Measurements from ENCODE around the gene UBTF. TPM values are rescaled to one million over a fixed set of nuclear protein-coding genes. Genes with fewer than 3 reads are reported as not detected.

UBTF gene
- total RNA-seq, 1 donor from 2014 or later = 97.6 TPM

- Mint-ChIP-seq H3K27me3 (ENCODE audit: unreplicated experiment) (peaks cover 7% of the 10 kb centered on the region), H3K27ac (ENCODE audit: unreplicated experiment) (peak overlapping the region; percentile 17), H3K36me3 (ENCODE audit: unreplicated experiment) (no peaks in the 10 kb centered on the region), H3K4me3 (ENCODE audit: unreplicated experiment) (peak overlapping the region; percentile 81), H3K9me3 (ENCODE audit: unreplicated experiment) (peaks cover 9% of the 10 kb centered on the region), H3K4me1 (ENCODE audit: low read depth, unreplicated experiment) (peaks cover 24% of the 10 kb centered on the region)
- no peak for TF ChIP-seq CTCF (IDR thresholded peaks at IDR 0.05; ENCODE audit: partially characterized antibody, unreplicated experiment)
- peak; percentile 74 for DNase-seq
Measured at GRCh38 chr17:44198721-44199552, 20.5 kb downstream of the UBTF start.

GRCh38 chr17:44197980-44198720, 21.3 kb downstream of the UBTF start:
- H3K36me3 Mint-ChIP-seq (ENCODE audit: unreplicated experiment) = no peaks in the 10 kb centered on the region
- H3K9me3 Mint-ChIP-seq (ENCODE audit: unreplicated experiment) = peaks cover 7% of the 10 kb centered on the region

GRCh38 chr17:44197107-44197506, 22.4 kb downstream of the UBTF start:
- peak overlapping the region; percentile 67 for H3K27ac Mint-ChIP-seq (ENCODE audit: unreplicated experiment)
- peaks cover 7% of the 10 kb centered on the region for H3K9me3 Mint-ChIP-seq (ENCODE audit: unreplicated experiment)
- peaks cover 11% of the 10 kb centered on the region for H3K4me1 Mint-ChIP-seq (ENCODE audit: low read depth, unreplicated experiment)
- H3K27me3 Mint-ChIP-seq (ENCODE audit: unreplicated experiment) = peaks cover 7% of the 10 kb centered on the region
- no peak for TF ChIP-seq CTCF (IDR thresholded peaks at IDR 0.05; ENCODE audit: partially characterized antibody, unreplicated experiment)
- no peaks in the 10 kb centered on the region for H3K36me3 Mint-ChIP-seq (ENCODE audit: unreplicated experiment)
- H3K4me3 Mint-ChIP-seq (ENCODE audit: unreplicated experiment) = peak overlapping the region; percentile 42
- DNase-seq = no peak

More at GRCh38 chr17:44197980-44198720, 21.3 kb downstream of the UBTF start:
- no peak for DNase-seq
- peak overlapping the region; percentile 81 for H3K4me3 Mint-ChIP-seq (ENCODE audit: unreplicated experiment)
- H3K4me1 Mint-ChIP-seq (ENCODE audit: low read depth, unreplicated experiment) = peaks cover 16% of the 10 kb centered on the region
- peaks cover 7% of the 10 kb centered on the region for H3K27me3 Mint-ChIP-seq (ENCODE audit: unreplicated experiment)
- TF ChIP-seq CTCF (IDR thresholded peaks at IDR 0.05; ENCODE audit: partially characterized antibody, unreplicated experiment) = no peak
- H3K27ac Mint-ChIP-seq (ENCODE audit: unreplicated experiment) = peak overlapping the region; percentile 82

GRCh38 chr17:44193326-44194084, 26.0 kb downstream of the UBTF start:
- Mint-ChIP-seq H3K27ac (ENCODE audit: unreplicated experiment) (no peak overlapping the region), H3K9me3 (ENCODE audit: unreplicated experiment) (peaks cover 2% of the 10 kb centered on the region), H3K4me3 (ENCODE audit: unreplicated experiment) (no peak overlapping the region), H3K27me3 (ENCODE audit: unreplicated experiment) (peaks cover 6% of the 10 kb centered on the region), H3K4me1 (ENCODE audit: low read depth, unreplicated experiment) (peaks cover 6% of the 10 kb centered on the region), H3K36me3 (ENCODE audit: unreplicated experiment) (no peaks in the 10 kb centered on the region)
- TF ChIP-seq CTCF (IDR thresholded peaks at IDR 0.05; ENCODE audit: partially characterized antibody, unreplicated experiment) = no peak
- DNase-seq = no peak
